ENCODE results near the gene CDV3.

- no peak for TF ChIP-seq POLR2AphosphoS5 (IDR thresholded peaks at IDR 0.05; ENCODE audit: low read depth, low read length)
- no peak for TF ChIP-seq REST (IDR thresholded peaks at IDR 0.05; ENCODE audit: insufficient read depth in 1 of 2, low read depth in 2 of 2, low read length in 2 of 2)
- TF ChIP-seq TAF1 (IDR thresholded peaks at IDR 0.05; ENCODE audit: borderline replicate concordance, insufficient read depth, low read length): no peak
- no peak for TF ChIP-seq SIN3A (IDR thresholded peaks at IDR 0.05; ENCODE audit: borderline replicate concordance, insufficient read depth, low read length)
These were observed 19.4 kb downstream of the CDV3 start for GRCh38 chr3:133592843-133593242.

Data from PFSK-1 (cell line).